H9 (cell line): ENCODE data around the gene ZNF469. TPM values are rescaled to one million over a fixed set of nuclear protein-coding genes. Genes with fewer than 3 reads are reported as not detected.

ENCODE experiments used
- DNase-seq: peaks from one replicate; pipeline ENCODE4 v3.0.0-alpha.2; 2017
- H2AFZ ChIP-seq: one replicate; pipeline ENCODE4 v1.6.1; 2013; ENCODE audit warnings: mild to moderate bottlenecking, low read length, control low read depth, moderate library complexity
- H2AK5ac ChIP-seq: 2 replicates; pipeline ENCODE4 v1.6.1; 2013; ENCODE audit warnings: low read length, control low read depth, mixed read lengths; ENCODE audit not compliant: insufficient read length
- H2BK120ac ChIP-seq: one replicate; pipeline ENCODE4 v1.6.1; 2013; ENCODE audit warnings: low read depth, mild to moderate bottlenecking, low read length, control low read depth, inconsistent platforms; ENCODE audit not compliant: poor library complexity, severe bottlenecking
- H2BK12ac ChIP-seq: 2 replicates; pipeline ENCODE4 v1.6.1; 2013; ENCODE audit warnings: low read length, control low read depth, mixed read lengths, low read depth; ENCODE audit not compliant: insufficient read length
- H2BK15ac ChIP-seq: 2 replicates; pipeline ENCODE4 v1.6.1; 2013; ENCODE audit warnings: low read depth, low read length, control low read depth
- H2BK20ac ChIP-seq: one replicate; pipeline ENCODE4 v1.6.1; 2013; ENCODE audit warnings: low read depth, mild to moderate bottlenecking, low read length, control low read depth, inconsistent platforms; ENCODE audit not compliant: poor library complexity, severe bottlenecking
- H2BK5ac ChIP-seq: 2 replicates; pipeline ENCODE4 v1.6.1; 2013; ENCODE audit warnings: low read length, control low read depth, mixed read lengths; ENCODE audit not compliant: insufficient read length
- H3K14ac ChIP-seq: 2 replicates; pipeline ENCODE4 v1.6.1; 2013; ENCODE audit warnings: low read length, control low read depth; ENCODE audit not compliant: insufficient read depth
- H3K18ac ChIP-seq: 2 replicates; pipeline ENCODE4 v1.6.1; 2013; ENCODE audit warnings: low read depth, mild to moderate bottlenecking, mixed read lengths, low read length, control low read depth; ENCODE audit not compliant: insufficient read length
- H3K23ac ChIP-seq: 2 replicates; pipeline ENCODE4 v1.6.1; 2013; ENCODE audit warnings: low read length, control low read depth, mixed read lengths, low read depth; ENCODE audit not compliant: insufficient read length
- H3K23me2 ChIP-seq: 2 replicates; pipeline ENCODE4 v1.6.1; 2013; ENCODE audit warnings: low read depth, mild to moderate bottlenecking, mixed read lengths, low read length, control low read depth; ENCODE audit not compliant: insufficient read length, poor library complexity, severe bottlenecking
- H3K27ac ChIP-seq: 2 replicates; pipeline ENCODE4 v1.5.1; 2013; ENCODE audit warnings: low read length, control low read depth, mixed read lengths, low read depth; ENCODE audit not compliant: insufficient read length
- H3K27me3 ChIP-seq: 2 replicates; pipeline ENCODE4 v1.6.1; 2013; ENCODE audit warnings: low read length, control low read depth, inconsistent platforms; ENCODE audit not compliant: insufficient read depth
- H3K4ac ChIP-seq: 2 replicates; pipeline ENCODE4 v1.6.1; 2013; ENCODE audit warnings: low read depth, mild to moderate bottlenecking, control low read depth, inconsistent platforms, low read length, moderate library complexity
- H3K4me1 ChIP-seq: 2 replicates; pipeline ENCODE4 v1.6.1; 2013; ENCODE audit warnings: low read length, control low read depth, inconsistent platforms; ENCODE audit not compliant: insufficient read depth
- H3K4me2 ChIP-seq: 2 replicates; pipeline ENCODE4 v1.6.1; 2013; ENCODE audit warnings: low read length, control low read depth, mixed read lengths; ENCODE audit not compliant: insufficient read length, insufficient read depth
- H3K56ac ChIP-seq: 2 replicates; pipeline ENCODE4 v1.6.1; 2013; ENCODE audit warnings: low read depth, mild to moderate bottlenecking, mixed read lengths, low read length, control low read depth; ENCODE audit not compliant: insufficient read length
- H3K79me1 ChIP-seq: 2 replicates; pipeline ENCODE4 v1.6.1; 2013; ENCODE audit warnings: low read depth, mild to moderate bottlenecking, moderate library complexity, low read length, control low read depth, inconsistent platforms; ENCODE audit not compliant: insufficient read depth, poor library complexity, severe bottlenecking
- H3K79me2 ChIP-seq: 2 replicates; pipeline ENCODE4 v1.6.1; 2013; ENCODE audit warnings: low read length, control low read depth, inconsistent platforms; ENCODE audit not compliant: insufficient read depth
- H3K9ac ChIP-seq: 2 replicates; pipeline ENCODE4 v1.6.1; 2013; ENCODE audit warnings: low read length, control low read depth, mixed read lengths; ENCODE audit not compliant: insufficient read length; ENCODE audit errors: extremely low read depth
- H3K9me3 ChIP-seq: one replicate; pipeline ENCODE4 v1.6.1; 2013; ENCODE audit warnings: low read depth, low read length, inconsistent platforms; ENCODE audit not compliant: control insufficient read depth
- H3T11ph ChIP-seq: one replicate; pipeline ENCODE4 v1.6.1; 2013; ENCODE audit warnings: mild to moderate bottlenecking, low read length, control low read depth, inconsistent platforms
- H4K20me1 ChIP-seq: one replicate; pipeline ENCODE4 v1.6.1; 2013; ENCODE audit not compliant: control insufficient read depth, insufficient read length, insufficient read depth
- H4K5ac ChIP-seq: 2 replicates; pipeline ENCODE4 v1.6.1; 2013; ENCODE audit warnings: low read depth, mild to moderate bottlenecking, mixed read lengths, low read length, control low read depth; ENCODE audit not compliant: insufficient read length
- H4K8ac ChIP-seq: replicated peaks from 2 replicates; pipeline ENCODE4 v1.6.1; 2013; ENCODE audit warnings: low read length, control low read depth, mixed read lengths, low read depth; ENCODE audit not compliant: insufficient read length
- H4K91ac ChIP-seq: 2 replicates; pipeline ENCODE4 v1.6.1; 2013; ENCODE audit warnings: low read depth, mild to moderate bottlenecking, moderate library complexity, mixed read lengths, low read length, control low read depth; ENCODE audit not compliant: insufficient read length
- H3K27ac Mint-ChIP-seq, 3 experiments: 2 replicates in 2 of 3; 3 replicates in 1 of 3; pipeline ENCODE4 v1.8.0; 2020 to 2021; ENCODE audit warnings: mixed read lengths in 3 of 3, mild to moderate bottlenecking in 1 of 3, moderate library complexity in 1 of 3
- H3K27me3 Mint-ChIP-seq: 2 replicates; pipeline ENCODE4 v1.8.0; 2021; ENCODE audit warnings: low read depth, mild to moderate bottlenecking, moderate library complexity, mixed read lengths
- H3K36me3 Mint-ChIP-seq, 3 experiments: 2 replicates in 2 of 3; 3 replicates in 1 of 3; pipeline ENCODE4 v1.8.0; 2020 to 2021; ENCODE audit warnings: low read depth in 3 of 3, mixed read lengths in 3 of 3; ENCODE audit not compliant: insufficient read depth in 1 of 3
- H3K4me1 Mint-ChIP-seq, 2 experiments: 2 replicates each; pipeline ENCODE4 v1.8.0; 2020; ENCODE audit warnings: mixed read lengths in 2 of 2
- H3K4me3 Mint-ChIP-seq, 2 experiments: 2 replicates in 1 of 2; 3 replicates in 1 of 2; pipeline ENCODE4 v1.8.0; 2020 to 2021; ENCODE audit warnings: mild to moderate bottlenecking in 2 of 2, mixed read lengths in 2 of 2, moderate library complexity in 1 of 2
- H3K9me3 Mint-ChIP-seq, 2 experiments: 2 replicates in 1 of 2; 3 replicates in 1 of 2; pipeline ENCODE4 v1.8.0; 2020; ENCODE audit warnings: mild to moderate bottlenecking in 2 of 2, mixed read lengths in 2 of 2, moderate library complexity in 1 of 2
- CTCF ChIP-seq: fragments of 200-600 bp; sonication (generic); conservative IDR thresholded peaks from 3 replicates; pipeline ENCODE4 v1.8.0; 2021; ENCODE audit warnings: antibody characterized with exemption, mild to moderate bottlenecking
- WGBS: extraction: QIAGEN DNeasy Blood & Tissue Kit; methylation state at CpG from one replicate; pipeline ENCODE4 v1.1.7; 2013; ENCODE audit warnings: missing lambda C conversion rate, low lambda C conversion rate, mixed read lengths; ENCODE audit not compliant: insufficient read length; ENCODE audit errors: extremely low coverage; 5-methylcytosine and 5-hydroxymethylcytosine counted together
- total RNA-seq: library from RNA; stranded (reverse); gene quantifications from 2 replicates; pipeline ENCODE4 v1.2.1, GENCODE V29; 2021

The ZNF469 gene
- total RNA-seq, 1 experiment from 2014 or later, result 4.4 TPM

GRCh38 chr16:88352261-88353200, 30.2 kb upstream of the ZNF469 start:
- no peak overlapping the region for H3K14ac ChIP-seq
- no peaks in the 10 kb centered on the region for H3K23me2 ChIP-seq
- H3K27ac ChIP-seq, result no peak overlapping the region
- Mint-ChIP-seq H3K4me1 (peaks cover 3 to 7% of the 10 kb centered on the region in 2 experiments; a peak in 3 of 4 replicates), H3K27me3 (no peaks in the 10 kb centered on the region), H3K4me3 (no peak overlapping the region), H3K36me3 (no peaks in the 10 kb centered on the region; a peak in 1 of 7 replicates), H3K9me3 (peaks cover 0 to 4% of the 10 kb centered on the region in 2 experiments; a peak in 2 of 5 replicates), H3K27ac (no peak overlapping the region)
- H3K18ac ChIP-seq, result no peak overlapping the region
- no peak overlapping the region for H2AK5ac ChIP-seq
- no peak overlapping the region for H3K56ac ChIP-seq
- H3T11ph ChIP-seq, result no peak overlapping the region
- H3K23ac ChIP-seq, result no peak overlapping the region
- no peak overlapping the region for H3K4me2 ChIP-seq
- no peak overlapping the region for H2AFZ ChIP-seq
- no peak for DNase-seq
- no peak overlapping the region for H4K8ac ChIP-seq
- H2BK20ac ChIP-seq, result no peak overlapping the region
- no peak overlapping the region for H2BK5ac ChIP-seq
- no peak overlapping the region for H3K4ac ChIP-seq
- no peak overlapping the region for H2BK120ac ChIP-seq
- H4K5ac ChIP-seq, result no peak overlapping the region
- H2BK12ac ChIP-seq, result no peak overlapping the region
- no peaks in the 10 kb centered on the region for H4K20me1 ChIP-seq
- no peak for TF ChIP-seq CTCF
- H3K79me1 ChIP-seq, result no peaks in the 10 kb centered on the region
- no peaks in the 10 kb centered on the region for H3K9me3 ChIP-seq
- H4K91ac ChIP-seq, result no peak overlapping the region
- no peaks in the 10 kb centered on the region for H3K27me3 ChIP-seq
- no CpG with 5 or more reads among the region's 23 CpGs for WGBS
- H2BK15ac ChIP-seq, result no peak overlapping the region
- no peaks in the 10 kb centered on the region for H3K4me1 ChIP-seq
- H3K79me2 ChIP-seq, result no peaks in the 10 kb centered on the region
- no peak overlapping the region for H3K9ac ChIP-seq
